ENCODE results near the gene VPS29. TPM values are rescaled to one million over a fixed set of nuclear protein-coding genes. Genes with fewer than 3 reads are reported as not detected.
A peak's percentile ranks its signal among the peaks of the same experiment; 100 is the strongest.

The VPS29 gene
- total and polyA plus RNA-seq, 8 donors = 7.8 to 192 (median 152) TPM

- peak; percentile 34 to 66 for DNase-seq
- 0% methylated on average over 11 to 17 of the region's 17 CpGs for WGBS, 5 donors
- peak overlapping the region; percentile 73 to 96 (median 88) for H3K4me3 ChIP-seq
- H3K9me3 ChIP-seq = no peaks in the 10 kb centered on the region
- no peak for TF ChIP-seq POLR2AphosphoS5 (IDR thresholded peaks at IDR 0.05)
- intact Hi-C loops (cut with DNase I; ENCODE audit: low total_unique reads) = no loop called here
- peaks cover 11 to 48% (median 38%) of the 10 kb centered on the region in 4 donors for H3K4me1 ChIP-seq
- peak overlapping the region; percentile 87 to 98 (median 92) for H3K27ac ChIP-seq
- H3K36me3 ChIP-seq = peaks cover 0 to 12% (median 4%) of the 10 kb centered on the region in 4 donors
- H3K27me3 ChIP-seq = no peaks in the 10 kb centered on the region
Observed at GRCh38 chr12:110501399-110501751, 536 bp downstream of the VPS29 start.

GRCh38 chr12:110498984-110499706 lies 2.8 kb downstream of the VPS29 start:
- Histone ChIP-seq H3K27me3 (no peaks in the 10 kb centered on the region), H3K4me3 (no peak overlapping the region), H3K4me1 (peaks cover 11 to 48% (median 38%) of the 10 kb centered on the region in 4 donors), H3K27ac (peak overlapping the region in 3 of 5 donors; percentile 18 to 98 (median 19)), H3K36me3 (peaks cover 9 to 33% (median 25%) of the 10 kb centered on the region in 4 donors), H3K9me3 (no peaks in the 10 kb centered on the region)
- DNase-seq = no peak
- TF ChIP-seq CTCF (IDR thresholded peaks at IDR 0.05) (no peak), POLR2AphosphoS5 (IDR thresholded peaks at IDR 0.05) (peak in 1 of 3 donors; percentile 39)
- intact Hi-C loops (cut with DNase I; ENCODE audit: low total_unique reads) = no loop called here
- WGBS, 5 donors = 58 to 64% (median 63%) methylated on average over 4 of the region's 4 CpGs

GRCh38 chr12:110475426-110475825 lies 26.5 kb downstream of the VPS29 start:
- no peaks in the 10 kb centered on the region for H3K9me3 ChIP-seq
- no peaks in the 10 kb centered on the region for H3K4me1 ChIP-seq
- TF ChIP-seq POLR2A (IDR thresholded peaks at IDR 0.05) = no peak
- TF ChIP-seq EP300 (IDR thresholded peaks at IDR 0.05) = no peak
- TF ChIP-seq CTCF (IDR thresholded peaks at IDR 0.05) = no peak
- TF ChIP-seq POLR2AphosphoS5 (IDR thresholded peaks at IDR 0.05) = no peak
- no peak overlapping the region for H3K27ac ChIP-seq
- intact Hi-C loops (cut with DNase I; ENCODE audit: low total_unique reads) = no loop called here
- WGBS, 5 donors = 90 to 96% (median 93%) methylated on average over 7 of the region's 7 CpGs
- peaks cover 0 to 4% (median 3%) of the 10 kb centered on the region in 4 donors for H3K36me3 ChIP-seq
- no peak for DNase-seq
- no peaks in the 10 kb centered on the region for H3K27me3 ChIP-seq
- H3K4me3 ChIP-seq = no peak overlapping the region

GRCh38 chr12:110468214-110469048 lies 33.5 kb downstream of the VPS29 start, which contains the start of the genes FAM216A and GPN3:
FAM216A (plus strand) TSS chr12:110468845; CDS start chr12:110468876, 31 bp downstream.
GPN3 (minus strand) TSS chr12:110468257; CDS start chr12:110468203, 54 bp downstream.
- H3K9me3 ChIP-seq = no peaks in the 10 kb centered on the region
- no peaks in the 10 kb centered on the region for H3K27me3 ChIP-seq
- no peak for TF ChIP-seq CTCF (IDR thresholded peaks at IDR 0.05)
- peak; percentile 95 to 98 (median 98) for TF ChIP-seq POLR2AphosphoS5 (IDR thresholded peaks at IDR 0.05)
- TF ChIP-seq POLR2A (IDR thresholded peaks at IDR 0.05) = peak in 2 of 4 donors; percentile 71 to 82
- no peak for TF ChIP-seq EP300 (IDR thresholded peaks at IDR 0.05)
- peaks cover 16 to 38% (median 34%) of the 10 kb centered on the region in 4 donors for H3K4me1 ChIP-seq
- peaks cover 0 to 20% (median 17%) of the 10 kb centered on the region in 4 donors for H3K36me3 ChIP-seq
- peak within 1 kb of the TSS; percentile 75 to 96 (median 93) for H3K27ac ChIP-seq
- H3K4me3 ChIP-seq = peak within 1 kb of the TSS; percentile 66 to 80 (median 74)
- intact Hi-C loops (cut with DNase I; ENCODE audit: low total_unique reads) = no loop called here
- WGBS, 5 donors = 0 to 1% (median 0%) methylated on average over 34 to 78 of the region's 78 CpGs
- DNase-seq = peak; percentile 96 to 99

Data from stomach (tissue), 9 donors.